IMR-90 (cell line): ENCODE data around the gene RELCH. TPM values are rescaled to one million over a fixed set of nuclear protein-coding genes. Genes with fewer than 3 reads are reported as not detected.

Experiments
- ATAC-seq: fragments of 200-7000 bp; cut with Tn5 transposase; 2 replicates; pipeline ENCODE4 v1.9.1; 2020; ENCODE audit warnings: low read depth, mild to moderate bottlenecking, moderate library complexity
- Bru-seq: library from RNA; stranded (reverse); fragments of 400-500 nt; gene quantifications from one replicate; lab custom pipeline; 2021; lab: Mats Ljungman, UMichigan
- BruChase-seq, 2 experiments: library from RNA; stranded (reverse); fragments of 400-500 nt; gene quantifications; one replicate each; lab custom pipeline; 2021; lab: Mats Ljungman, UMichigan
- BruUV-seq: library from RNA; stranded (reverse); fragments of 400-500 nt; replicated peaks from 2 replicates; lab custom pipeline; 2021; lab: Mats Ljungman, UMichigan
- CTCF ChIA-PET: fragments of 300-600 bp; formaldehyde crosslinking; extraction: SDS; loops from one replicate; lab custom pipeline; 2021; ENCODE audit warnings: antibody characterized with exemption; lab: Yijun Ruan, JAX
- POLR2A ChIA-PET: fragments of 300-600 bp; sonication (Branson Sonifier 250); formaldehyde crosslinking; loops from one replicate; lab custom pipeline; 2022; ENCODE audit warnings: antibody characterized with exemption; ENCODE audit not compliant: unreplicated experiment; lab: Charles Lee
- DNase-seq: peaks from one replicate; pipeline ENCODE4 v3.0.0; 2013
- H2AFZ ChIP-seq: replicated peaks from 2 replicates; pipeline ENCODE3; 2013; ENCODE audit warnings: low read length, mild to moderate bottlenecking; ENCODE audit not compliant: poor library complexity
- H2AK5ac ChIP-seq: 2 replicates; pipeline ENCODE4 v1.6.1; 2013; ENCODE audit warnings: low read depth, low read length, inconsistent platforms
- H2AK9ac ChIP-seq: replicated peaks from 2 replicates; pipeline ENCODE3; 2013; ENCODE audit warnings: mild to moderate bottlenecking, low read depth, low read length, moderate library complexity; ENCODE audit not compliant: poor library complexity
- H2BK120ac ChIP-seq: 2 replicates; pipeline ENCODE4 v1.6.1; 2013; ENCODE audit warnings: low read depth, low read length, inconsistent platforms
- H2BK15ac ChIP-seq: 3 replicates; pipeline ENCODE4 v1.6.1; 2013; ENCODE audit warnings: low read depth, low read length, inconsistent platforms
- H2BK20ac ChIP-seq: 2 replicates; pipeline ENCODE4 v1.6.1; 2013; ENCODE audit warnings: low read depth, mild to moderate bottlenecking, inconsistent platforms, low read length, moderate library complexity
- H2BK5ac ChIP-seq: 2 replicates; pipeline ENCODE4 v1.6.1; 2013; ENCODE audit warnings: mild to moderate bottlenecking, low read depth, low read length, inconsistent platforms; ENCODE audit not compliant: poor library complexity, severe bottlenecking
- H3K14ac ChIP-seq: replicated peaks from 2 replicates; pipeline ENCODE4 v1.6.1; 2013; ENCODE audit warnings: low read depth, low read length, inconsistent platforms
- H3K18ac ChIP-seq: 2 replicates; pipeline ENCODE4 v1.6.1; 2013; ENCODE audit warnings: low read depth, low read length, control low read depth
- H3K23ac ChIP-seq: 2 replicates; pipeline ENCODE4 v1.6.1; 2013; ENCODE audit warnings: low read depth, low read length, inconsistent platforms
- H3K27ac ChIP-seq: 2 replicates; pipeline ENCODE4 v1.5.1; 2013; ENCODE audit warnings: mild to moderate bottlenecking, control low read depth, low read length; ENCODE audit not compliant: insufficient read depth
- H3K27me3 ChIP-seq: 2 replicates; pipeline ENCODE4 v1.6.1; 2013; ENCODE audit warnings: low read length; ENCODE audit not compliant: control insufficient read depth, insufficient read depth
- H3K36me3 ChIP-seq: 2 replicates; pipeline ENCODE4 v1.6.1; 2013; ENCODE audit warnings: low read length, mixed read lengths; ENCODE audit not compliant: control insufficient read depth, insufficient read depth
- H3K4ac ChIP-seq: 2 replicates; pipeline ENCODE4 v1.6.1; 2013; ENCODE audit warnings: low read depth, low read length, inconsistent platforms
- H3K4me1 ChIP-seq: 2 replicates; pipeline ENCODE4 v1.6.1; 2013; ENCODE audit warnings: low read length, mixed read lengths; ENCODE audit not compliant: control insufficient read depth, insufficient read depth
- H3K4me2 ChIP-seq: 2 replicates; pipeline ENCODE4 v1.6.1; 2013; ENCODE audit warnings: low read depth, mild to moderate bottlenecking, control low read depth, low read length, moderate library complexity
- H3K4me3 ChIP-seq: 2 replicates; pipeline ENCODE4 v1.5.1; 2013; ENCODE audit warnings: low read depth, mild to moderate bottlenecking, control low read depth, low read length, moderate library complexity; ENCODE audit not compliant: insufficient read depth
- H3K56ac ChIP-seq: 2 replicates; pipeline ENCODE4 v1.6.1; 2013; ENCODE audit warnings: low read length, inconsistent platforms; ENCODE audit not compliant: insufficient read depth; ENCODE audit errors: extremely low read depth
- H3K79me1 ChIP-seq, 2 experiments: 2 replicates each; pipeline ENCODE4 v1.6.1; 2013; ENCODE audit warnings: low read length in 2 of 2, inconsistent platforms in 1 of 2, low read depth in 1 of 2
- H3K9ac ChIP-seq: 2 replicates; pipeline ENCODE4 v1.6.1; 2013; ENCODE audit warnings: low read depth, low read length, control low read depth
- H3K9me1 ChIP-seq: 2 replicates; pipeline ENCODE4 v1.6.1; 2013; ENCODE audit warnings: low read length, inconsistent platforms; ENCODE audit not compliant: insufficient read depth
- H3K9me3 ChIP-seq: 2 replicates; pipeline ENCODE4 v1.6.1; 2013; ENCODE audit warnings: low read length; ENCODE audit not compliant: control insufficient read depth, insufficient read depth
- H4K20me1 ChIP-seq: 2 replicates; pipeline ENCODE4 v1.6.1; 2013; ENCODE audit warnings: low read length, inconsistent platforms; ENCODE audit not compliant: insufficient read depth
- H4K5ac ChIP-seq: 2 replicates; pipeline ENCODE4 v1.6.1; 2013; ENCODE audit warnings: mild to moderate bottlenecking, low read depth, low read length, control low read depth
- H4K8ac ChIP-seq, 2 experiments: 2 replicates each; pipeline ENCODE4 v1.6.1; 2013; ENCODE audit warnings: low read depth in 2 of 2, low read length in 2 of 2, control low read depth in 1 of 2, inconsistent platforms in 1 of 2
- H4K91ac ChIP-seq: 2 replicates; pipeline ENCODE4 v1.6.1; 2013; ENCODE audit warnings: low read depth, low read length, inconsistent platforms; ENCODE audit not compliant: insufficient read depth
- CHD1 ChIP-seq: IDR thresholded peaks from 2 replicates; pipeline ENCODE4 v1.6.1; 2012; ENCODE audit warnings: low read depth, low read length, improper control_type of control experiment
- ELK1 ChIP-seq: fragments of 150-350 bp; IDR thresholded peaks from 2 replicates; pipeline ENCODE4 v1.6.1; 2016; ENCODE audit warnings: low read depth, mild to moderate bottlenecking, low read length, moderate library complexity, borderline replicate concordance
- FOS ChIP-seq: fragments of 150-350 bp; IDR thresholded peaks from 2 replicates; pipeline ENCODE4 v1.6.1; 2016; ENCODE audit warnings: low read depth, low read length
- MAZ ChIP-seq: IDR thresholded peaks from 2 replicates; pipeline ENCODE4 v1.6.1; 2012; ENCODE audit warnings: low read depth, mild to moderate bottlenecking, low read length, improper control_type of control experiment, moderate library complexity, borderline replicate concordance
- NFE2L2 ChIP-seq: fragments of 150-350 bp; IDR thresholded peaks from 2 replicates; pipeline ENCODE4 v1.6.1; 2016; ENCODE audit warnings: low read depth, mild to moderate bottlenecking, low read length
- POLR2A ChIP-seq: IDR thresholded peaks from 2 replicates; pipeline ENCODE4 v1.6.1; 2012; ENCODE audit warnings: mild to moderate bottlenecking, low read depth, low read length
- RCOR1 ChIP-seq: IDR thresholded peaks from 2 replicates; pipeline ENCODE4 v1.6.1; 2012; ENCODE audit warnings: mild to moderate bottlenecking, low read length, improper control_type of control experiment; ENCODE audit not compliant: insufficient replicate concordance
- SMC3 ChIP-seq: fragments of 150-350 bp; IDR thresholded peaks from 2 replicates; pipeline ENCODE4 v1.6.1; 2016; ENCODE audit warnings: low read depth, mild to moderate bottlenecking, antibody characterized with exemption, low read length, moderate library complexity
- WGBS, 2 experiments: methylation state at CpG; one replicate each; pipeline versions ENCODE4 v1.1.5 to v1.1.7; 2013; ENCODE audit warnings: missing lambda C conversion rate in 2 of 2; ENCODE audit not compliant: insufficient read length in 1 of 2; ENCODE audit errors: extremely low coverage in 2 of 2; 5-methylcytosine and 5-hydroxymethylcytosine counted together
- dilution Hi-C: fragments of 300-500 bp; cut with HindIII; formaldehyde crosslinking; loops from one replicate; pipeline ENCODE4 v1.14.3; 2018; ENCODE audit warnings: low sequenced_read_pairs; ENCODE audit not compliant: unreplicated experiment
- in situ Hi-C: fragments of 300-500 bp; cut with MboI; formaldehyde crosslinking; loops from 3 replicates; pipeline ENCODE4 v1.14.3; 2019; ENCODE audit warnings: low sequenced_read_pairs, inconsistent platforms, mixed read lengths
- intact Hi-C: fragments of 100-400 bp; cut with micrococcal nuclease; formaldehyde crosslinking; loops from 2 replicates; pipeline ENCODE4 v1.10.0; 2022
- long read RNA-seq: library from polyadenylated mRNA; unstranded; transcript quantifications from one replicate; pipeline ENCODE4 v2.0.0, GENCODE V29; 2021; ENCODE audit not compliant: unreplicated experiment
- polyA plus RNA-seq, 3 experiments: library from polyadenylated mRNA; depleted of rRNA; stranded (reverse); fragments of >200 nt; gene quantifications; 2 replicates each; pipeline ENCODE4 v1.2.3, GENCODE V29; 2012; ENCODE audit warnings: low replicate concordance in 1 of 3
- total RNA-seq: library from RNA; depleted of rRNA; stranded (reverse); fragments of >200 nt; gene quantifications from 2 replicates; pipeline ENCODE4 v1.2.3, GENCODE V29; 2012; rRNA removed

RELCH gene, protein sequence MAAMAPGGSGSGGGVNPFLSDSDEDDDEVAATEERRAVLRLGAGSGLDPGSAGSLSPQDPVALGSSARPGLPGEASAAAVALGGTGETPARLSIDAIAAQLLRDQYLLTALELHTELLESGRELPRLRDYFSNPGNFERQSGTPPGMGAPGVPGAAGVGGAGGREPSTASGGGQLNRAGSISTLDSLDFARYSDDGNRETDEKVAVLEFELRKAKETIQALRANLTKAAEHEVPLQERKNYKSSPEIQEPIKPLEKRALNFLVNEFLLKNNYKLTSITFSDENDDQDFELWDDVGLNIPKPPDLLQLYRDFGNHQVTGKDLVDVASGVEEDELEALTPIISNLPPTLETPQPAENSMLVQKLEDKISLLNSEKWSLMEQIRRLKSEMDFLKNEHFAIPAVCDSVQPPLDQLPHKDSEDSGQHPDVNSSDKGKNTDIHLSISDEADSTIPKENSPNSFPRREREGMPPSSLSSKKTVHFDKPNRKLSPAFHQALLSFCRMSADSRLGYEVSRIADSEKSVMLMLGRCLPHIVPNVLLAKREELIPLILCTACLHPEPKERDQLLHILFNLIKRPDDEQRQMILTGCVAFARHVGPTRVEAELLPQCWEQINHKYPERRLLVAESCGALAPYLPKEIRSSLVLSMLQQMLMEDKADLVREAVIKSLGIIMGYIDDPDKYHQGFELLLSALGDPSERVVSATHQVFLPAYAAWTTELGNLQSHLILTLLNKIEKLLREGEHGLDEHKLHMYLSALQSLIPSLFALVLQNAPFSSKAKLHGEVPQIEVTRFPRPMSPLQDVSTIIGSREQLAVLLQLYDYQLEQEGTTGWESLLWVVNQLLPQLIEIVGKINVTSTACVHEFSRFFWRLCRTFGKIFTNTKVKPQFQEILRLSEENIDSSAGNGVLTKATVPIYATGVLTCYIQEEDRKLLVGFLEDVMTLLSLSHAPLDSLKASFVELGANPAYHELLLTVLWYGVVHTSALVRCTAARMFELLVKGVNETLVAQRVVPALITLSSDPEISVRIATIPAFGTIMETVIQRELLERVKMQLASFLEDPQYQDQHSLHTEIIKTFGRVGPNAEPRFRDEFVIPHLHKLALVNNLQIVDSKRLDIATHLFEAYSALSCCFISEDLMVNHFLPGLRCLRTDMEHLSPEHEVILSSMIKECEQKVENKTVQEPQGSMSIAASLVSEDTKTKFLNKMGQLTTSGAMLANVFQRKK
- total RNA-seq (45.5 and 52.5 TPM in 2 replicates), polyA plus RNA-seq (2012; rRNA removed) (9.5 and 14.4 TPM in 2 replicates), Bru-seq, nascent RNA (percentile 76 among the genes with signal in this experiment), BruChase-seq, experiment 1, labeled RNA remaining after a 6-hour chase (percentile 51 among the genes with signal in this experiment), BruChase-seq, experiment 2, labeled RNA remaining after a 2-hour chase (percentile 59 among the genes with signal in this experiment)
- polyA plus RNA-seq (2012; cell fraction: cytosol; rRNA removed), result 2.4 and 3.0 TPM in 2 replicates
- 9.0 and 35.8 TPM in 2 replicates for polyA plus RNA-seq (2012; cell fraction: nucleus; rRNA removed; ENCODE audit: low replicate concordance)
- long read RNA-seq, full-length matches to known transcripts, result 18 of 29 reads
- long read RNA-seq, partial matches to known transcripts, result 9 of 29 reads
- long read RNA-seq, other reads (novel, unspliced or antisense), result 2 of 29 reads

DNA sequence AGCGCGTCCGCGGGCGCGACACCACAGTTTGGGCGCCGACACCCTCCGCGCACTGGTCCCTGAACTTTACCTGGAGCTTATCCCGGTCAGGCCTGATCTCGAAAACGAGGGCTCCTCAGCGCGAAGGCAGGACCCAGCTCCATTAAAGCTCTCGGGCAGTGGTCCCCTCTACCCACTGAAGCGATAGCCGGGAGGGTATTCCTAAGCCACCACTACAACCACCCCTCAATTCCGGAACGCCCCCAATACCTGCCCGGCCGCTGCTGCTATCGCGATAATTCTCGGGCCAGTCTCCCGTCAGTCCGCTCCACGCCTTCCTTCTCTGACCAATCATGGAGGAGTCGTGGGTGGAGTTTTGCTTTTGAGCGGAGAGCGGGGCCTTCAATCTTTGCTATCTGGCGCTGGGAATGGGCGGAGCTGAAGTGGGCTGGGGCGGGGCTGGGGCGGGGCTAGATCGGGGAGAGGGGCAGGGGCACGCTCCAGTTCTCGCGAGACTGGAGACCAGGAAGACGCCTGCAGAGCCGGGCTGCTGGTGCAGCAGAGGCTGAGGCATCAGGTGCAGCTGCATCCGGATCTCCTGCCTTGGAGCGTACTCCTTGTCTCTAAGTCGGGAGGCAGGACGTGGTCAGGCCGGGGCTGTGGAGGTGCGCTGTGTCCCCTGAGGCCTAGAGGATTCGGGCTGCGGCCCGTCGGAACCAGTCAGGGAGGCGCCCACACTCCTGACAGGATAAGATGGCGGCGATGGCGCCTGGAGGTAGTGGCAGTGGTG, at the start of gene RELCH, which contains the start of gene PIGN:
TSS of gene RELCH (plus strand) at position 482 of the 769 bp plus-strand sequence. CDS start at position 733, 251 bp downstream.
TSS of gene PIGN (minus strand) at position 283 of the 769 bp plus-strand sequence. CDS start 25,703 bp downstream, outside the sequence.
- 0% methylated on average over 15 of the region's 55 CpGs; no CpG with 5 or more reads in 1 of the 2 experiments for WGBS, 2 experiments
- peak within 1 kb of the TSS; percentile 85 to 94 for H4K8ac ChIP-seq
- intact Hi-C loops (loop anchor here (1.0 to 10.0 kb wide), 4 partner anchors 62 to 798 kb away; partner anchors contain the start of genes PHLPP1 and ZCCHC2), in situ Hi-C loops (loop anchor here (5.0 to 25.0 kb wide), 4 partner anchors 60 to 800 kb away; partner anchors contain the start of gene PHLPP1), dilution Hi-C loops (no loop called here)
- peak within 1 kb of the TSS; percentile 88 for H3K4ac ChIP-seq
- H3K36me3 ChIP-seq, result no peaks in the 10 kb centered on the region
- POLR2A ChIA-PET, result no interaction called here
- no peak within 1 kb of the TSS; the same call in 2 of the 3 replicates for H2BK15ac ChIP-seq
- no peak within 1 kb of the TSS for H2BK20ac ChIP-seq
- no peaks in the 10 kb centered on the region for H3K27me3 ChIP-seq
- H3K9me3 ChIP-seq, result no peaks in the 10 kb centered on the region
- H3K18ac ChIP-seq, result peak within 1 kb of the TSS; percentile 60; the same call in 1 of the 2 replicates
- no peaks in the 10 kb centered on the region; the same call in 1 of the 2 replicates for H3K9me1 ChIP-seq
- H2AK5ac ChIP-seq, result peak within 1 kb of the TSS; percentile 91
- peak within 1 kb of the TSS; percentile 87 for H3K27ac ChIP-seq
- no TSS peak for BruUV-seq
- peak within 1 kb of the TSS; percentile 28; the same call in 1 of the 2 replicates for H2BK120ac ChIP-seq
- peak within 1 kb of the TSS; percentile 97 for H3K4me2 ChIP-seq
- CTCF ChIA-PET, result interaction anchor here (0.6 to 1.2 kb wide), 4 partner anchors 11 to 22 kb away, joined by 3 to 6 read pairs (median 4); no protein-coding TSS in a partner anchor
- H3K4me3 ChIP-seq, result peak within 1 kb of the TSS; percentile 96
- ATAC-seq, result peak; percentile 95
- H3K23ac ChIP-seq, result peak within 1 kb of the TSS; percentile 70
- H3K79me1 ChIP-seq, result peaks cover 9 to 35% of the 10 kb centered on the region in 2 experiments
- peaks cover 8% of the 10 kb centered on the region; the same call in 1 of the 2 replicates for H3K4me1 ChIP-seq
- peak within 1 kb of the TSS; percentile 84 for H2AK9ac ChIP-seq
- peak within 1 kb of the TSS; percentile 92 for H4K91ac ChIP-seq
- peak within 1 kb of the TSS; percentile 97 for H2AFZ ChIP-seq
- peak within 1 kb of the TSS; percentile 88 for H3K9ac ChIP-seq
- H4K5ac ChIP-seq, result peak within 1 kb of the TSS; percentile 87
- H4K20me1 ChIP-seq, result peaks cover 20% of the 10 kb centered on the region; the same call in 1 of the 2 replicates
- H3K14ac ChIP-seq, result peak within 1 kb of the TSS; percentile 74
- peak; percentile 98 for DNase-seq
- no peak within 1 kb of the TSS; the same call in 1 of the 2 replicates for H3K56ac ChIP-seq
- peak within 1 kb of the TSS; percentile 82 for H2BK5ac ChIP-seq
- TF ChIP-seq POLR2A, result peak; percentile 70
- TF ChIP-seq NFE2L2, result no peak
- no peak for TF ChIP-seq CHD1
- TF ChIP-seq ELK1, result no peak
- TF ChIP-seq MAZ, result peak; percentile 76; the same call in 1 of the 2 replicates
- no peak for TF ChIP-seq SMC3
- no peak; the same call in 1 of the 2 replicates for TF ChIP-seq FOS
- no peak for TF ChIP-seq RCOR1
